H1 (cell line): ENCODE measurements around the gene KCP. TPM values are rescaled to one million over a fixed set of nuclear protein-coding genes. Genes with fewer than 3 reads are reported as not detected.

Source experiments
- CTCF ChIA-PET: fragments of 300-600 bp; sonication (Branson Sonifier 250); formaldehyde crosslinking; loops from one replicate; lab custom pipeline; 2021; ENCODE audit not compliant: partially characterized antibody; lab: Charles Lee
- POLR2A ChIA-PET: fragments of 300-600 bp; sonication (Branson Sonifier 250); formaldehyde crosslinking; loops from one replicate; lab custom pipeline; 2021; ENCODE audit warnings: inconsistent platforms; ENCODE audit not compliant: partially characterized antibody; lab: Charles Lee
- DNase-seq, 2 experiments: peaks; one replicate each; pipeline versions ENCODE4 v3.0.0 to v3.0.0-alpha.2; 2010 to 2022; ENCODE audit warnings: low spot score in 2 of 2, low read depth in 1 of 2, mixed read lengths in 1 of 2
- FAIRE-seq: peaks from 2 replicates; lab custom pipeline; 2011; peaks lifted over from hg19 to GRCh38; lab: Jason Lieb, UNC
- H2AFZ ChIP-seq: 2 replicates; pipeline ENCODE4 v1.8.1; 2012; ENCODE audit warnings: low read length, inconsistent platforms
- H2AK5ac ChIP-seq: 2 replicates; pipeline ENCODE4 v1.6.1; 2013; ENCODE audit warnings: low read depth, low read length
- H2BK120ac ChIP-seq: replicated peaks from 2 replicates; pipeline ENCODE3; 2013; ENCODE audit warnings: low read depth, low read length, inconsistent platforms
- H2BK12ac ChIP-seq: 2 replicates; pipeline ENCODE4 v1.6.1; 2013; ENCODE audit warnings: low read depth, low read length
- H2BK15ac ChIP-seq: 2 replicates; pipeline ENCODE4 v1.6.1; 2013; ENCODE audit warnings: low read length
- H2BK20ac ChIP-seq: 2 replicates; pipeline ENCODE4 v1.6.1; 2013; ENCODE audit warnings: low read length
- H2BK5ac ChIP-seq: 2 replicates; pipeline ENCODE4 v1.6.1; 2013; ENCODE audit warnings: low read depth, low read length
- H3K14ac ChIP-seq: 2 replicates; pipeline ENCODE4 v1.6.1; 2013; ENCODE audit warnings: inconsistent platforms; ENCODE audit not compliant: insufficient read length
- H3K18ac ChIP-seq: 2 replicates; pipeline ENCODE4 v1.6.1; 2013; ENCODE audit warnings: low read length; ENCODE audit errors: extremely low read depth
- H3K23ac ChIP-seq: 2 replicates; pipeline ENCODE4 v1.6.1; 2013; ENCODE audit warnings: inconsistent platforms; ENCODE audit not compliant: insufficient read length
- H3K23me2 ChIP-seq: 2 replicates; pipeline ENCODE4 v1.6.1; 2013; ENCODE audit warnings: low read depth, low read length
- H3K27ac ChIP-seq: 2 replicates; pipeline ENCODE4 v1.6.1; 2011; ENCODE audit warnings: low read depth, low read length, inconsistent platforms
- H3K27me3 ChIP-seq, 4 experiments: replicated peaks in 1 of 4; 1 replicate in 1 of 4; 2 replicates in 3 of 4; pipeline versions ENCODE4 v1.6.1 to v1.8.1; 2011 to 2013; ENCODE audit warnings: low read length in 3 of 4, mild to moderate bottlenecking in 3 of 4, inconsistent platforms in 2 of 4, mixed read lengths in 2 of 4, moderate library complexity in 1 of 4; ENCODE audit not compliant: control insufficient read depth in 3 of 4, insufficient read depth in 3 of 4; ENCODE audit errors: extremely low read depth in 1 of 4
- H3K36me3 ChIP-seq, 4 experiments: 2 replicates each; pipeline versions ENCODE4 v1.6.1 to v1.8.1; 2011 to 2013; ENCODE audit warnings: mild to moderate bottlenecking in 4 of 4, low read length in 3 of 4, moderate library complexity in 2 of 4, control low read depth in 1 of 4, inconsistent platforms in 1 of 4; ENCODE audit not compliant: insufficient read depth in 4 of 4, control insufficient read depth in 2 of 4
- H3K4ac ChIP-seq: replicated peaks from 2 replicates; pipeline ENCODE3; 2013; ENCODE audit warnings: low read length, low read depth, mixed read lengths, inconsistent platforms; ENCODE audit not compliant: insufficient read length
- H3K4me1 ChIP-seq, 4 experiments: replicated peaks in 1 of 4; 1 replicate in 1 of 4; 2 replicates in 3 of 4; pipeline versions ENCODE4 v1.6.1 to v1.8.1; 2011 to 2013; ENCODE audit warnings: low read length in 3 of 4, inconsistent platforms in 2 of 4, mixed read lengths in 1 of 4; ENCODE audit not compliant: insufficient read depth in 4 of 4, control insufficient read depth in 3 of 4
- H3K4me2 ChIP-seq, 2 experiments: 2 replicates each; pipeline versions ENCODE4 v1.6.1 to v1.8.1; 2011 to 2013; ENCODE audit warnings: low read depth in 2 of 2, low read length in 2 of 2, control low read depth in 1 of 2, inconsistent platforms in 1 of 2, mild to moderate bottlenecking in 1 of 2; ENCODE audit not compliant: insufficient read depth in 1 of 2
- H3K4me3 ChIP-seq, 4 experiments: fragments of 200-600, 300-600 bp in 1 of 4; sonication (generic), shearing (Covaris generic), sonication (Bioruptor Twin) in 1 of 4; 2 replicates each; pipeline versions ENCODE4 v1.5.1 to v1.8.1; 2011 to 2016; ENCODE audit warnings: low read length in 4 of 4, low read depth in 3 of 4, control low read depth in 2 of 4, inconsistent platforms in 2 of 4, mild to moderate bottlenecking in 2 of 4, mixed read lengths in 1 of 4, moderate library complexity in 1 of 4; ENCODE audit not compliant: insufficient read depth in 2 of 4; ENCODE audit errors: extremely low read depth in 1 of 4
- H3K56ac ChIP-seq: replicated peaks from 2 replicates; pipeline ENCODE3; 2013; ENCODE audit warnings: low read depth, mild to moderate bottlenecking, mixed read lengths, low read length, inconsistent platforms; ENCODE audit not compliant: insufficient read length
- H3K79me1 ChIP-seq: 2 replicates; pipeline ENCODE4 v1.6.1; 2013; ENCODE audit warnings: low read depth, low read length, control low read depth
- H3K79me2 ChIP-seq, 2 experiments: 2 replicates each; pipeline versions ENCODE4 v1.6.1 to v1.8.1; 2012 to 2013; ENCODE audit warnings: low read length in 2 of 2, mild to moderate bottlenecking in 2 of 2, inconsistent platforms in 1 of 2; ENCODE audit not compliant: insufficient read depth in 2 of 2, control insufficient read depth in 1 of 2
- H3K9ac ChIP-seq, 4 experiments: replicated peaks in 1 of 4; 1 replicate in 1 of 4; 2 replicates in 3 of 4; pipeline versions ENCODE4 v1.6.1 to v1.8.1; 2011 to 2013; ENCODE audit warnings: low read depth in 3 of 4, low read length in 3 of 4, control low read depth in 2 of 4, mild to moderate bottlenecking in 2 of 4, moderate library complexity in 2 of 4, inconsistent platforms in 1 of 4; ENCODE audit errors: extremely low read depth in 1 of 4
- H3K9me3 ChIP-seq, 2 experiments: 2 replicates each; pipeline versions ENCODE4 v1.6.1 to v1.8.1; 2012 to 2013; ENCODE audit warnings: mild to moderate bottlenecking in 2 of 2, moderate library complexity in 2 of 2, control low read depth in 1 of 2, inconsistent platforms in 1 of 2, low read depth in 1 of 2, low read length in 1 of 2, mixed read lengths in 1 of 2; ENCODE audit not compliant: insufficient read depth in 2 of 2
- H4K20me1 ChIP-seq, 2 experiments: replicated peaks in 1 of 2; 2 replicates each; pipeline versions ENCODE3 to v1.8.1; 2011 to 2013; ENCODE audit warnings: inconsistent platforms in 2 of 2, low read length in 2 of 2, mild to moderate bottlenecking in 1 of 2; ENCODE audit not compliant: insufficient read depth in 2 of 2, control insufficient read depth in 1 of 2
- H4K5ac ChIP-seq: 2 replicates; pipeline ENCODE4 v1.6.1; 2013; ENCODE audit warnings: low read length, low read depth, mixed read lengths, inconsistent platforms; ENCODE audit not compliant: insufficient read length
- H4K8ac ChIP-seq: 2 replicates; pipeline ENCODE4 v1.8.0; 2013; ENCODE audit warnings: mild to moderate bottlenecking, moderate library complexity, low read length, inconsistent platforms; ENCODE audit not compliant: insufficient read depth; ENCODE audit errors: extremely low read depth
- H4K91ac ChIP-seq: replicated peaks from 2 replicates; pipeline ENCODE3; 2013; ENCODE audit warnings: low read length, mixed read lengths, inconsistent platforms; ENCODE audit not compliant: insufficient read length
- CBX5 ChIP-seq: fragments of 300-800, 300-1000 bp; sonication (generic); IDR thresholded peaks from 2 replicates; pipeline ENCODE4 v1.7.1; 2016; ENCODE audit warnings: antibody characterized with exemption, low read length, low read depth
- CHD2 ChIP-seq: IDR thresholded peaks from 2 replicates; pipeline ENCODE4 v1.6.1; 2012; ENCODE audit warnings: low read length, improper control_type of control experiment
- NRF1 ChIP-seq: IDR thresholded peaks from 2 replicates; pipeline ENCODE4 v1.6.1; 2011; ENCODE audit warnings: mild to moderate bottlenecking, low read depth, low read length, improper control_type of control experiment
- POLR2AphosphoS5 ChIP-seq: IDR thresholded peaks from 2 replicates; pipeline ENCODE4 v1.6.1; 2011; ENCODE audit warnings: low read depth, low read length
- RAD21 ChIP-seq, 2 experiments: IDR thresholded peaks in 1 of 2; conservative IDR thresholded peaks in 1 of 2; 2 replicates each; pipeline ENCODE4 v1.6.1; 2011; ENCODE audit warnings: low read depth in 2 of 2, low read length in 2 of 2, improper control_type of control experiment in 1 of 2, inconsistent platforms in 1 of 2, mild to moderate bottlenecking in 1 of 2, moderate library complexity in 1 of 2
- SUZ12 ChIP-seq: fragments of 200-600 bp; sonication (generic); IDR thresholded peaks from 2 replicates; pipeline ENCODE4 v1.6.1; 2012; ENCODE audit warnings: mild to moderate bottlenecking, inconsistent platforms, low read length, moderate library complexity, mixed read lengths
- YY1 ChIP-seq: IDR thresholded peaks from 2 replicates; pipeline ENCODE4 v1.6.1; 2011; ENCODE audit warnings: low read depth, mild to moderate bottlenecking, low read length
- ZNF274 ChIP-seq: IDR thresholded peaks from 2 replicates; pipeline ENCODE4 v1.7.0; 2012; ENCODE audit warnings: low read length, borderline replicate concordance; ENCODE audit errors: extremely low read depth
- WGBS, 2 experiments: shearing (Covaris generic) in 1 of 2; methylation state at CpG; one replicate each; pipeline versions ENCODE4 v1.1.6 to v1.1.7; 2013 to 2015; ENCODE audit warnings: low lambda C conversion rate in 2 of 2, mixed read lengths in 2 of 2, inconsistent platforms in 1 of 2, low coverage in 1 of 2, missing lambda C conversion rate in 1 of 2; ENCODE audit not compliant: insufficient replicate concordance in 2 of 2, insufficient coverage in 1 of 2, insufficient read length in 1 of 2; ENCODE audit errors: extremely low coverage in 1 of 2, missing lambda C conversion rate in 1 of 2; 5-methylcytosine and 5-hydroxymethylcytosine counted together
- polyA plus RNA-seq, 7 experiments: library from polyadenylated mRNA; depleted of rRNA in 3 of 7; stranded (reverse) in 5 of 7; unstranded in 2 of 7; fragments of >200 nt in 5 of 7; fragments of 200-250 nt in 2 of 7; gene quantifications; 1 replicate in 5 of 7; 2 replicates in 1 of 7; 4 replicates in 1 of 7; pipeline versions ENCODE4 v1.2.1 to v1.2.3, GENCODE V29; 2011 to 2013; ENCODE audit warnings: missing spikeins in 2 of 7, mixed read lengths in 2 of 7
- total RNA-seq: library from RNA; stranded (reverse); fragmentation: NEBNext Ultra II Directional; extraction: Animal tissue kit (Norgen Biotek cat#: 25700); gene quantifications from 2 replicates; pipeline ENCODE4 v1.2.1, GENCODE V29; 2021

The KCP gene
- total and polyA plus RNA-seq, 2 of the 8 experiments (the other 6 are each of a cell fraction or from before 2014, with no cell fraction given), result 1.3 to 2.0 TPM

- FAIRE-seq (no peak), DNase-seq (no peak)
- no peak overlapping the region for H2BK20ac ChIP-seq
- H3K23me2 ChIP-seq, result peaks cover 2% of the 10 kb centered on the region; the same call in 1 of the 2 replicates
- H4K8ac ChIP-seq, result no peak overlapping the region
- no peaks in the 10 kb centered on the region for H3K9me3 ChIP-seq
- H3K4me3 ChIP-seq, result no peak overlapping the region
- H3K79me2 ChIP-seq, result no peaks in the 10 kb centered on the region
- no peaks in the 10 kb centered on the region for H3K36me3 ChIP-seq
- H4K20me1 ChIP-seq, result no peaks in the 10 kb centered on the region
- H3K4me1 ChIP-seq, result peaks cover 0 to 7% (median 5%) of the 10 kb centered on the region in 4 experiments; a peak in 3 of 7 replicates
- H3K23ac ChIP-seq, result no peak overlapping the region
- TF ChIP-seq SUZ12, result no peak
- no peak for TF ChIP-seq YY1
- TF ChIP-seq CHD2, result no peak
- no peak for TF ChIP-seq NRF1
- TF ChIP-seq POLR2AphosphoS5, result no peak
- no peak for TF ChIP-seq CBX5
- no peak for TF ChIP-seq RAD21 (IDR thresholded peaks at IDR 0.05 in 1 of 2, conservative IDR thresholded peaks at IDR 0.05 in 1 of 2; ENCODE audit: low read depth in 2 of 2, low read length in 2 of 2)
- no peak for TF ChIP-seq ZNF274
- no peaks in the 10 kb centered on the region; the same call in 1 of the 2 replicates for H3K79me1 ChIP-seq
- H2AFZ ChIP-seq, result no peak overlapping the region
- CTCF ChIA-PET, result interaction anchor here (2.5 to 7.2 kb wide), 2 partner anchors 9 to 14 kb away, joined by 12 to 68 read pairs; partner anchors contain the start of gene ATP6V1F
- 0 out of 2 replicates have a peak overlapping the region, but pooled peaks have one; percentile 8 for H2BK5ac ChIP-seq
- H3K4me2 ChIP-seq, result no peak overlapping the region
- H3K18ac ChIP-seq, result no peak overlapping the region
- H3K14ac ChIP-seq, result no peak overlapping the region
- no peak overlapping the region for H2BK120ac ChIP-seq
- H3K9ac ChIP-seq, result no peak overlapping the region
- no peak overlapping the region for H3K4ac ChIP-seq
- no peak overlapping the region for H4K91ac ChIP-seq
- H2AK5ac ChIP-seq, result no peak overlapping the region
- H4K5ac ChIP-seq, result no peak overlapping the region
- no peak overlapping the region for H2BK15ac ChIP-seq
- WGBS, 2 experiments, result 88% methylated on average over 5 of the region's 5 CpGs; no CpG with 5 or more reads in 1 of the 2 experiments
- POLR2A ChIA-PET, result no interaction called here
- no peak overlapping the region for H3K27ac ChIP-seq
- no peak overlapping the region for H3K56ac ChIP-seq
- H2BK12ac ChIP-seq, result no peak overlapping the region
- peaks cover 0 to 5% (median 2%) of the 10 kb centered on the region in 4 experiments; a peak in 2 of 7 replicates for H3K27me3 ChIP-seq
Observed at GRCh38 chr7:128876586-128876977, 33.9 kb downstream of the KCP start.
